ENCODE results near the gene SNX27.
A peak's percentile ranks its signal among the peaks of the same experiment; 100 is the strongest.

The SNX27 gene

GRCh38 chr1:151612501-151613281 is 841 bp downstream of the SNX27 start:
- Histone ChIP-seq H3K36me3 (ENCODE audit: control insufficient read depth in 2 of 2, insufficient read depth in 1 of 2, low read length in 2 of 2) (peaks cover 0 to 7% of the 10 kb centered on the region in 2 experiments; a peak in 2 of 3 replicates), H3K4me1 (ENCODE audit: control insufficient read depth, insufficient read depth, low read length) (peaks cover 20% of the 10 kb centered on the region), H3K9me3 (ENCODE audit: control insufficient read depth, insufficient read depth, low read depth, low read length) (no peaks in the 10 kb centered on the region), H3K4me3 (ENCODE audit: low read depth, low read length) (peak overlapping the region; percentile 97), H3K27ac (ENCODE audit: extremely low read depth, low read depth, low read length) (peak overlapping the region; percentile 79; the same call in 1 of the 2 replicates)
- ChIA-PET POLR2A (interaction anchor here (0.6 to 1.5 kb wide), 5 partner anchors 7 to 186 kb away, joined by 3 to 8 read pairs (median 5); partner anchors contain the start of gene TUFT1), CTCF (no interaction called here)
- TF ChIP-seq ZBTB7A (tag by site-specific recombination; IDR thresholded peaks at IDR 0.05; ENCODE audit: low read depth) = peak; percentile 47; the same call in 1 of the 2 replicates
- TF ChIP-seq ZNF449 (tag by site-specific recombination; IDR thresholded peaks at IDR 0.05) = no peak
- TF ChIP-seq PATZ1 (tag by site-specific recombination; IDR thresholded peaks at IDR 0.05) = peak; percentile 87
- no peak for TF ChIP-seq ZNF24 (tag by site-specific recombination; IDR thresholded peaks at IDR 0.05)
- TF ChIP-seq ZNF202 (tag by site-specific recombination; IDR thresholded peaks at IDR 0.05; ENCODE audit: borderline replicate concordance) = no peak
- 0 out of 2 replicates have a peak, but pooled peaks have one; percentile 15 for TF ChIP-seq ZNF837 (tag by site-specific recombination; IDR thresholded peaks at IDR 0.05)
- TF ChIP-seq ZNF701 (tag by site-specific recombination; IDR thresholded peaks at IDR 0.05) = peak; percentile 81
- TF ChIP-seq ZBTB21 (tag by site-specific recombination; IDR thresholded peaks at IDR 0.05) = 0 out of 2 replicates have a peak, but pooled peaks have one; percentile 8
- TF ChIP-seq MYNN (tag by site-specific recombination; IDR thresholded peaks at IDR 0.05; ENCODE audit: borderline replicate concordance) = no peak
- TF ChIP-seq ZFP69B (tag by site-specific recombination; IDR thresholded peaks at IDR 0.05) = peak; percentile 14; the same call in 1 of the 2 replicates
- peak; percentile 44; the same call in 1 of the 2 replicates for TF ChIP-seq KLF8 (tag by site-specific recombination; IDR thresholded peaks at IDR 0.05)
- TF ChIP-seq ZNF560 (tag by site-specific recombination; IDR thresholded peaks at IDR 0.05; ENCODE audit: borderline replicate concordance) = no peak
- TF ChIP-seq ZNF155 (tag by site-specific recombination; IDR thresholded peaks at IDR 0.05) = no peak
- TF ChIP-seq SP2 (tag by site-specific recombination; IDR thresholded peaks at IDR 0.05) = peak; percentile 63
- no peak for TF ChIP-seq ZNF184 (tag by site-specific recombination; IDR thresholded peaks at IDR 0.05)
- TF ChIP-seq ZBTB20 (tag by site-specific recombination; IDR thresholded peaks at IDR 0.05) = 0 out of 2 replicates have a peak, but pooled peaks have one; percentile 22
- TF ChIP-seq REST (tag by site-specific recombination; IDR thresholded peaks at IDR 0.05) = 0 out of 2 replicates have a peak, but pooled peaks have one; percentile 8
- TF ChIP-seq ZNF664 (tag by site-specific recombination; IDR thresholded peaks at IDR 0.05) = no peak
- peak; percentile 69; the same call in 1 of the 2 replicates for TF ChIP-seq GLIS2 (tag by site-specific recombination; IDR thresholded peaks at IDR 0.05)
- 0 out of 2 replicates have a peak, but pooled peaks have one; percentile 26 for TF ChIP-seq KLF16 (tag by site-specific recombination; IDR thresholded peaks at IDR 0.05)
- 0 out of 2 replicates have a peak, but pooled peaks have one; percentile 26 for TF ChIP-seq ZEB2 (tag by site-specific recombination; IDR thresholded peaks at IDR 0.05)
- TF ChIP-seq ZSCAN30 (tag by site-specific recombination; IDR thresholded peaks at IDR 0.05) = no peak
- no peak for TF ChIP-seq ZNF623 (tag by site-specific recombination; IDR thresholded peaks at IDR 0.05)
- TF ChIP-seq TRIM28 (IDR thresholded peaks at IDR 0.05; ENCODE audit: borderline replicate concordance, low read length) = no peak
- no peak for TF ChIP-seq ZBTB48 (tag by site-specific recombination; IDR thresholded peaks at IDR 0.05)
- TF ChIP-seq ZNF398 (tag by site-specific recombination; IDR thresholded peaks at IDR 0.05) = peak; percentile 80
- TF ChIP-seq EGR2 (tag by site-specific recombination; IDR thresholded peaks at IDR 0.05; ENCODE audit: low read depth) = peak; percentile 72
- no peak for TF ChIP-seq ZNF157 (tag by site-specific recombination; IDR thresholded peaks at IDR 0.05)
- TF ChIP-seq GLIS1 (tag by site-specific recombination; IDR thresholded peaks at IDR 0.05) = no peak
- no peak for TF ChIP-seq ZNF350 (tag by site-specific recombination; IDR thresholded peaks at IDR 0.05)
